Uterus (tissue), 4 donors: Measurements from ENCODE around the gene PLEKHG3. TPM values are rescaled to one million over a fixed set of nuclear protein-coding genes. Genes with fewer than 3 reads are reported as not detected.

Experiments
- DNase-seq, 2 donors: peaks; one replicate each; pipeline ENCODE4 v3.0.0-alpha.2; 2019 to 2020
- H3K27ac ChIP-seq, 2 donors: fragments of 200-600 bp; sonication (generic); 1 replicate in 1 of 2; 2 replicates in 1 of 2; pipeline ENCODE4 v1.5.1; 2016 to 2018
- H3K27me3 ChIP-seq, 2 donors: fragments of 200-600 bp; sonication (generic); one replicate each; pipeline ENCODE4 v1.5.1; 2018 to 2019; ENCODE audit warnings: control low read depth in 1 of 2
- H3K36me3 ChIP-seq, 2 donors: fragments of 200-600 bp; sonication (generic); one replicate each; pipeline ENCODE4 v1.5.1; 2019; ENCODE audit warnings: control low read depth in 1 of 2
- H3K4me1 ChIP-seq, 2 donors: fragments of 200-600 bp; sonication (generic); one replicate each; pipeline ENCODE4 v1.5.1; 2018 to 2019; ENCODE audit warnings: control low read depth in 1 of 2
- H3K4me3 ChIP-seq, 2 donors: fragments of 200-600 bp; sonication (generic); 1 replicate in 1 of 2; 2 replicates in 1 of 2; pipeline ENCODE4 v1.5.1; 2018 to 2019; ENCODE audit warnings: mild to moderate bottlenecking in 1 of 2
- H3K9me3 ChIP-seq, 2 donors: fragments of 200-600 bp; sonication (generic); one replicate each; pipeline ENCODE4 v1.5.1; 2019; ENCODE audit warnings: control low read depth in 1 of 2
- POLR2A ChIP-seq, 2 donors: fragments of 450-650 bp; IDR thresholded peaks; one replicate each; pipeline ENCODE4 v1.6.1; 2016; ENCODE audit warnings: antibody characterized with exemption in 2 of 2, mild to moderate bottlenecking in 1 of 2, moderate library complexity in 1 of 2
- intact Hi-C: fragments of 100-400 bp; cut with DNase I; formaldehyde crosslinking; loops from one replicate; pipeline ENCODE4 v1.15.1; 2023; ENCODE audit warnings: low total_unique reads
- total RNA-seq, 4 donors: library from RNA; depleted of rRNA in 3 of 4; stranded (reverse); fragments of >200 nt in 3 of 4; gene quantifications; one replicate each; pipeline versions ENCODE4 v1.1.0 to v1.2.4, GENCODE V29; 2014 to 2023
- TF ChIP-seq, protein P1 (sequence below), 4 experiments: fragments of 200-600 bp in 2 of 4; fragments of 450-650 bp in 2 of 4; sonication (generic) in 2 of 4; IDR thresholded peaks; one replicate each; pipeline ENCODE4 v1.5.1; 2016 to 2019; ENCODE audit warnings: antibody characterized with exemption in 4 of 4, mild to moderate bottlenecking in 2 of 4, moderate library complexity in 1 of 4
- donor health status: DM: yes; HTN: yes; CAD: no.

The PLEKHG3 gene
- total RNA-seq, 4 donors from 2014 or later: 40.5 to 178 (median 59.7) TPM

GRCh38 chr14:64702493-64703394 is 1.5 kb upstream of the PLEKHG3 start:
- Histone ChIP-seq H3K36me3 (no peaks in the 10 kb centered on the region), H3K27me3 (no peaks in the 10 kb centered on the region), H3K9me3 (no peaks in the 10 kb centered on the region), H3K4me3 (no peak overlapping the region), H3K4me1 (peaks cover 0 to 9% of the 10 kb centered on the region in 2 donors), H3K27ac (peak overlapping the region; percentile 94)
- peak in 1 of 2 donors; percentile 44 for DNase-seq
- intact Hi-C loops: no loop called here
- TF ChIP-seq, protein P1, sequence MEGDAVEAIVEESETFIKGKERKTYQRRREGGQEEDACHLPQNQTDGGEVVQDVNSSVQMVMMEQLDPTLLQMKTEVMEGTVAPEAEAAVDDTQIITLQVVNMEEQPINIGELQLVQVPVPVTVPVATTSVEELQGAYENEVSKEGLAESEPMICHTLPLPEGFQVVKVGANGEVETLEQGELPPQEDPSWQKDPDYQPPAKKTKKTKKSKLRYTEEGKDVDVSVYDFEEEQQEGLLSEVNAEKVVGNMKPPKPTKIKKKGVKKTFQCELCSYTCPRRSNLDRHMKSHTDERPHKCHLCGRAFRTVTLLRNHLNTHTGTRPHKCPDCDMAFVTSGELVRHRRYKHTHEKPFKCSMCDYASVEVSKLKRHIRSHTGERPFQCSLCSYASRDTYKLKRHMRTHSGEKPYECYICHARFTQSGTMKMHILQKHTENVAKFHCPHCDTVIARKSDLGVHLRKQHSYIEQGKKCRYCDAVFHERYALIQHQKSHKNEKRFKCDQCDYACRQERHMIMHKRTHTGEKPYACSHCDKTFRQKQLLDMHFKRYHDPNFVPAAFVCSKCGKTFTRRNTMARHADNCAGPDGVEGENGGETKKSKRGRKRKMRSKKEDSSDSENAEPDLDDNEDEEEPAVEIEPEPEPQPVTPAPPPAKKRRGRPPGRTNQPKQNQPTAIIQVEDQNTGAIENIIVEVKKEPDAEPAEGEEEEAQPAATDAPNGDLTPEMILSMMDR (IDR thresholded peaks at IDR 0.05): no peak
- TF ChIP-seq POLR2A (IDR thresholded peaks at IDR 0.05): peak in 1 of 2 donors; percentile 36

GRCh38 chr14:64703395-64704142 is 655 bp upstream of the PLEKHG3 start:
- Histone ChIP-seq H3K9me3 (no peaks in the 10 kb centered on the region), H3K4me1 (peaks cover 0 to 9% of the 10 kb centered on the region in 2 donors), H3K36me3 (no peaks in the 10 kb centered on the region), H3K27ac (peak overlapping the region; percentile 94), H3K27me3 (no peaks in the 10 kb centered on the region), H3K4me3 (peak overlapping the region; percentile 66 to 84)
- intact Hi-C loops: no loop called here
- TF ChIP-seq, protein P1 (IDR thresholded peaks at IDR 0.05): no peak
- no peak for TF ChIP-seq POLR2A (IDR thresholded peaks at IDR 0.05)
- DNase-seq: no peak

DNA sequence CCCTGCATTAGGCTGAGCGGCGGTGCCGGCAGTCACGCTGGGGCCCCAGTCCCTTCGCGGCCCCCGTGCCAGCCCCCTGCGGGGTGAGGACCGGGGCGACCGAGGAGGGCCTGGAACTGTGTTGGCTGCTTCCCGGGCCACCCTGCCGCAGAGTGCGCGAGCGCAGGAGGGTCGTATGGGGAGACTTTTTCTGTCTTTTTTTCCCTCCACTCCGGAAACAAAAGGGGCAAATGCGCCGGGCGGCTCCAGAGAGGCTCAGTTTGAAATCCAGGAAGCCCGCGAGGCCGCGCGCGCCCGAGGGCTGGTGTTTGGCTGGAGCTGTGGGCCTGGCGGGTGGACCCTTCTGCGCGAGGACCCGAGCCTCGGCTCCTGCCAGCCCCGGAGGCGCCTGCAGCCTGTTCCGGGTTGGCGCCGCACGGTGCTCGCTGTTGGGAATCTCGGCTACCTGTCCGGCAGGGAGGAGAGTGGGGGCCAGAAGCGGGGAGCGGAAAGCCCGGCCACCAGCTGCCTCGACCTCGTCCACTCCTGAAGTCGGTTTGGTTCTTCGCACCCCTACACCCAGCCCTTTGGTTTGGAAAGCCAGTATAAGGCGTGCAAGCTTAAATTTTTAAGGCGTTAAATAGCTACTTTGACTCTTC is 638 bp downstream of the PLEKHG3 start:
- H3K36me3 ChIP-seq: no peaks in the 10 kb centered on the region

GRCh38 chr14:64705381-64706118 is 1.3 kb downstream of the PLEKHG3 start:
- Histone ChIP-seq H3K9me3 (no peaks in the 10 kb centered on the region), H3K36me3 (no peaks in the 10 kb centered on the region), H3K27ac (peak overlapping the region; percentile 94), H3K27me3 (no peaks in the 10 kb centered on the region), H3K4me3 (peak overlapping the region; percentile 66 to 84), H3K4me1 (peaks cover 9 to 14% of the 10 kb centered on the region in 2 donors)
- DNase-seq: peak; percentile 53 to 59
- intact Hi-C loops: no loop called here
- no peak for TF ChIP-seq POLR2A (IDR thresholded peaks at IDR 0.05)
- TF ChIP-seq, protein P1 (IDR thresholded peaks at IDR 0.05): no peak

More for the DNA sequence above, 638 bp downstream of the PLEKHG3 start:
- intact Hi-C loops: no loop called here
- Histone ChIP-seq H3K27ac (peak overlapping the region; percentile 94), H3K9me3 (no peaks in the 10 kb centered on the region), H3K27me3 (no peaks in the 10 kb centered on the region), H3K4me3 (peak overlapping the region; percentile 66 to 84), H3K4me1 (peaks cover 7 to 9% of the 10 kb centered on the region in 2 donors)
- TF ChIP-seq, protein P1 (IDR thresholded peaks at IDR 0.05): no peak
- TF ChIP-seq POLR2A (IDR thresholded peaks at IDR 0.05): peak in 1 of 2 donors; percentile 6
- peak; percentile 31 to 41 for DNase-seq
